Measurements from ENCODE around the gene MLLT3.

GRCh38 chr9:20584968-20585643 is 37.2 kb downstream of the MLLT3 start:
- TF ChIP-seq CTCF (IDR thresholded peaks at IDR 0.05) (no peak), POLR2AphosphoS5 (IDR thresholded peaks at IDR 0.05) (no peak)

Measured in prostate gland (tissue), 2 donors.